ENCODE measurements around the gene HCRT.

HCRT gene

DNA sequence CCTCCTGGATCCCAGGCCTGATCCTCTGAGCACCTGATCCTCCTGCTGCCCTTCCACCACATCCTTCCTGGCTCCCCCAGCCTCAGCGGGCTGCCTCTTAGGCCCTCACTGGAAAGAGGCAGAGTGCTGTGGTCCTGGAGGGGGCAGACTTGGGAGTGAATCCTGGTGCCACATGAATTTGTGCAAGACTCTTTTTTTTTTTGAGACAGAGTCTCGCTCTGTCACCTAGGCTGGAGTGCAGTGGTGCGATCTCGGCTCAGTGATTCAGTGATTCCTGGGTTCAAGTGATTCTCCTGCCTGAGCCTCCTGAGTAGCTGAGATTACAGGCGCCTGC lies 6.0 kb upstream of the HCRT start:
- TF ChIP-seq FOXM1 (IDR thresholded peaks at IDR 0.05; ENCODE audit: borderline replicate concordance, low read depth) (no peak), CEBPB (IDR thresholded peaks at IDR 0.05) (no peak), TCF12 (IDR thresholded peaks at IDR 0.05; ENCODE audit: low read depth) (no peak)
- TF ChIP-seq, protein P1, sequence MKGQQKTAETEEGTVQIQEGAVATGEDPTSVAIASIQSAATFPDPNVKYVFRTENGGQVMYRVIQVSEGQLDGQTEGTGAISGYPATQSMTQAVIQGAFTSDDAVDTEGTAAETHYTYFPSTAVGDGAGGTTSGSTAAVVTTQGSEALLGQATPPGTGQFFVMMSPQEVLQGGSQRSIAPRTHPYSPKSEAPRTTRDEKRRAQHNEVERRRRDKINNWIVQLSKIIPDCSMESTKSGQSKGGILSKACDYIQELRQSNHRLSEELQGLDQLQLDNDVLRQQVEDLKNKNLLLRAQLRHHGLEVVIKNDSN (IDR thresholded peaks at IDR 0.05) = no peak

DNA sequence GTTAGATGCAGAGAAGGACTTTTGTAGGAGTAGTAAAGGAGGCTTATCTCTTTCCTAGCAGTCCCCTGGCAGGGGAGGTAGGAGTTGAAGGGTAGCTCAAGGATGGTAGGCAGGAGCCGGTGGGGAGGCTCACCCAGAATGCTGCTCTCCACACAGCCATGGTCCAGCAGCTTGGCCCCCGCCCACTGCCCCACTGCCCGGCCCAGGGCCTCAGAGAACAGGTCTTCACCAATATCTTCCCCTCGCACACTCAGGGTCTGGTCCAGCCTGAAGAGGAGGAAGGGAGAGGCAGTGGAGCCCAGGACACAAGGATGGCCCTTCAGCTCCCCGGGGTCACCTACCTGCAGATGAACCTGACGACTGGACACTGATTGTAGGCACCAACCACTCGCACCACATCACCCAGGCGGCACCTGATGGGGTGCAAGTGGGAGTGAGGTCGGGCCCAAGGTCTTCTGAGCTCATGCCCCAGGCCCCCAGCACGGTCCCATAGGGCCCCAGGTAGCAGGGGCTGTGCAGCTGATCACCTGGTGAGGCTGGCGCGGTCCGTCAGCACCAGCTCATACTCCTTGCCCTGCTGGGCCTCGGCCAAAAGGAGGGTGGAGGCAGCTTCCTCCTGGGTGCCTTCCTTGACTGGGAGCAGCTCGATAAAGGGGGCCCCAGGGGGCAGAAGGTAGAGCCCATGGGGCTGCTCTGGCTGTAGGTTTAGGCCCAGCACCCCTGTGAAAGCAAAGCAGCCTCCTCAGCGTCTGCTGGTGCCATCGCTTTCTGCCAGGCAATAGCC lies 5.4 kb upstream of the HCRT start:
- TF ChIP-seq CREB1 (IDR thresholded peaks at IDR 0.05; ENCODE audit: low read depth) = no peak
- no peak for TF ChIP-seq YY1 (IDR thresholded peaks at IDR 0.05; ENCODE audit: low read depth)
- no peak for TF ChIP-seq NFIC (IDR thresholded peaks at IDR 0.05)
- no peak for TF ChIP-seq TAF1 (IDR thresholded peaks at IDR 0.05; ENCODE audit: low read depth)
- no peak for TF ChIP-seq EP300 (IDR thresholded peaks at IDR 0.05; ENCODE audit: borderline replicate concordance)
- TF ChIP-seq RAD21 (IDR thresholded peaks at IDR 0.05; ENCODE audit: low read depth) = no peak
- TF ChIP-seq EGR1 (IDR thresholded peaks at IDR 0.05) = no peak
- TF ChIP-seq, protein P2, sequence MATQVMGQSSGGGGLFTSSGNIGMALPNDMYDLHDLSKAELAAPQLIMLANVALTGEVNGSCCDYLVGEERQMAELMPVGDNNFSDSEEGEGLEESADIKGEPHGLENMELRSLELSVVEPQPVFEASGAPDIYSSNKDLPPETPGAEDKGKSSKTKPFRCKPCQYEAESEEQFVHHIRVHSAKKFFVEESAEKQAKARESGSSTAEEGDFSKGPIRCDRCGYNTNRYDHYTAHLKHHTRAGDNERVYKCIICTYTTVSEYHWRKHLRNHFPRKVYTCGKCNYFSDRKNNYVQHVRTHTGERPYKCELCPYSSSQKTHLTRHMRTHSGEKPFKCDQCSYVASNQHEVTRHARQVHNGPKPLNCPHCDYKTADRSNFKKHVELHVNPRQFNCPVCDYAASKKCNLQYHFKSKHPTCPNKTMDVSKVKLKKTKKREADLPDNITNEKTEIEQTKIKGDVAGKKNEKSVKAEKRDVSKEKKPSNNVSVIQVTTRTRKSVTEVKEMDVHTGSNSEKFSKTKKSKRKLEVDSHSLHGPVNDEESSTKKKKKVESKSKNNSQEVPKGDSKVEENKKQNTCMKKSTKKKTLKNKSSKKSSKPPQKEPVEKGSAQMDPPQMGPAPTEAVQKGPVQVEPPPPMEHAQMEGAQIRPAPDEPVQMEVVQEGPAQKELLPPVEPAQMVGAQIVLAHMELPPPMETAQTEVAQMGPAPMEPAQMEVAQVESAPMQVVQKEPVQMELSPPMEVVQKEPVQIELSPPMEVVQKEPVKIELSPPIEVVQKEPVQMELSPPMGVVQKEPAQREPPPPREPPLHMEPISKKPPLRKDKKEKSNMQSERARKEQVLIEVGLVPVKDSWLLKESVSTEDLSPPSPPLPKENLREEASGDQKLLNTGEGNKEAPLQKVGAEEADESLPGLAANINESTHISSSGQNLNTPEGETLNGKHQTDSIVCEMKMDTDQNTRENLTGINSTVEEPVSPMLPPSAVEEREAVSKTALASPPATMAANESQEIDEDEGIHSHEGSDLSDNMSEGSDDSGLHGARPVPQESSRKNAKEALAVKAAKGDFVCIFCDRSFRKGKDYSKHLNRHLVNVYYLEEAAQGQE (IDR thresholded peaks at IDR 0.05; ENCODE audit: low read depth) = no peak
- no peak for TF ChIP-seq FOXM1 (IDR thresholded peaks at IDR 0.05; ENCODE audit: borderline replicate concordance, low read depth)
- no peak for TF ChIP-seq TEAD4 (IDR thresholded peaks at IDR 0.05)
- TF ChIP-seq, protein P3, sequence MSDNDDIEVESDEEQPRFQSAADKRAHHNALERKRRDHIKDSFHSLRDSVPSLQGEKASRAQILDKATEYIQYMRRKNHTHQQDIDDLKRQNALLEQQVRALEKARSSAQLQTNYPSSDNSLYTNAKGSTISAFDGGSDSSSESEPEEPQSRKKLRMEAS (IDR thresholded peaks at IDR 0.05) = no peak

DNA sequence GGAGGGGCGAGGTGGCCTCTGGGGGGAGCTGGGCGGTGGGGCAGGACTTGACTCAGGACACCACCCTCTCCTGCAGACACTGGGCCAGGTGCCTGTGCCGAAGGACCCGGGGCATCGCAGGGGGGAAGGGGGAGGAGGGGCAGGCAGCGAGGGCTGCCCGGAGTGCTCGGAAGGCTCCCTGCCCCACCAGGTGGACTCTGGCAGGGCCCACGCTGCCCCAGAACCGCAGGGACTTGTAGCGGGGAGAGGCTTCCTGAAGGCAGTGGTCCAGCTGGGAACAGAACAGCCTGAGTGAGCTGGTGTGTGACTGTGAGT lies 4.4 kb upstream of the HCRT start:
- TF ChIP-seq CEBPB (IDR thresholded peaks at IDR 0.05) = no peak
- no peak for TF ChIP-seq EP300 (IDR thresholded peaks at IDR 0.05; ENCODE audit: borderline replicate concordance)
- TF ChIP-seq ZBTB7A (IDR thresholded peaks at IDR 0.05; ENCODE audit: low read depth) = no peak
- no peak for TF ChIP-seq TEAD4 (IDR thresholded peaks at IDR 0.05)
- no peak for TF ChIP-seq TCF12 (IDR thresholded peaks at IDR 0.05; ENCODE audit: low read depth)
- TF ChIP-seq, protein P2 (IDR thresholded peaks at IDR 0.05; ENCODE audit: low read depth) = no peak
- TF ChIP-seq RAD21 (IDR thresholded peaks at IDR 0.05; ENCODE audit: low read depth) = no peak
- no peak for TF ChIP-seq TAF1 (IDR thresholded peaks at IDR 0.05; ENCODE audit: low read depth)
- TF ChIP-seq, protein P3 (IDR thresholded peaks at IDR 0.05) = no peak
- TF ChIP-seq, protein P1 (IDR thresholded peaks at IDR 0.05) = no peak

DNA sequence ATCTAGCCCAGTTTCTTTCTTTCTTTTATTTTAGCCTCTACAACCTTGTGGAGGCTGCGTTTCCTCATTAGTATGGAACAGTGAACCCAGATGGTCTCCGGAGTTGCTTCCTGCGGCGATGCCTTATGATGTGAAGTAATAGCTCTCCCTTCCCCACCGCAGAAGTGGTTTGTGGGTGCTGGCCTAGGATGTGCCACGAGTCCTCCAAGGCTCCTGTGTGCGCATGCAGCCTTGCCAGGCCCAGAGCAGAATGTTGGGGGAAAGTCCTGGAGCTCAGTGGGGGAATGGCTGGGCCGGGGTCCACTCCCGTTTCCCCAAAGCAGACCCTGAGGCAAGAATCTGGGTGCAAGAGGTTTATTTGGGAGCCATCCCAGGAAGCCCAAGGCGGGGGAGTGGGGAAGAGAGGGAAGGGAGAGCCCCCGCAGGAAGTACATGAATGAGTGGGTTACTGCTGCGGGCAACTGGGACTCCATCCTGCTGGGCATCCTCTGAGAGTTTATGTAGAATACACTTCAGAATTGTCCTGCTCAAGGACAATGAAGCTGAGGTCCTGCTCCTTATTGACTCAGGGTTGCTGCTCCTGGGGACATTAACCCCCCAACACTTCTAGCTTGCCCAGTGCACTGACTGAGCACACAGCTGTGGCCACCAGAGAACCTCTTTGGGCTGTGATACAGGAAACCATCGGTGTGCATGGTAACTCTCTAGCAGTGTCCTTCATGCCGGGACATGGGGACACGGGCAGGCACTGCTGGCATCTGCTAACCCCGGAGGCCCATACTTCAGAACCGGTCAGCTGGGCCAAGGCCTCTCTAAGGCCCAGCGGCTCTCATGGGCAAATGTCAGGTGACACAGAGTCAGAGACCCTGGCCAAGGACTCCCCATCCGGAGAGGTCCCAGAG lies 3.7 kb upstream of the HCRT start:
- no peak for TF ChIP-seq TAF1 (IDR thresholded peaks at IDR 0.05; ENCODE audit: low read depth)
- no peak for TF ChIP-seq FOXM1 (IDR thresholded peaks at IDR 0.05; ENCODE audit: borderline replicate concordance, low read depth)
- TF ChIP-seq, protein P2 (IDR thresholded peaks at IDR 0.05; ENCODE audit: low read depth) = no peak
- no peak for TF ChIP-seq YY1 (IDR thresholded peaks at IDR 0.05; ENCODE audit: low read depth)
- TF ChIP-seq CREB1 (IDR thresholded peaks at IDR 0.05; ENCODE audit: low read depth) = no peak
- TF ChIP-seq EP300 (IDR thresholded peaks at IDR 0.05; ENCODE audit: borderline replicate concordance) = no peak
- no peak for TF ChIP-seq ZBTB7A (IDR thresholded peaks at IDR 0.05; ENCODE audit: low read depth)
- TF ChIP-seq, protein P3 (IDR thresholded peaks at IDR 0.05) = no peak
- no peak for TF ChIP-seq TCF12 (IDR thresholded peaks at IDR 0.05; ENCODE audit: low read depth)
- TF ChIP-seq, protein P1 (IDR thresholded peaks at IDR 0.05) = no peak
- no peak for TF ChIP-seq CEBPB (IDR thresholded peaks at IDR 0.05)
- no peak for TF ChIP-seq RAD21 (IDR thresholded peaks at IDR 0.05; ENCODE audit: low read depth)
- TF ChIP-seq NFIC (IDR thresholded peaks at IDR 0.05) = no peak
- TF ChIP-seq TEAD4 (IDR thresholded peaks at IDR 0.05) = no peak
- no peak for TF ChIP-seq EGR1 (IDR thresholded peaks at IDR 0.05)

Measured in Ishikawa (cell line).